ENCODE results near the gene EIPR1.

- TF ChIP-seq EZH2 (IDR thresholded peaks at IDR 0.05; ENCODE audit: borderline replicate concordance, low read length): no peak
- TF ChIP-seq CTCF (conservative IDR thresholded peaks at IDR 0.05 in 1 of 2, IDR thresholded peaks at IDR 0.05 in 1 of 2; ENCODE audit: extremely low read depth in 1 of 2, insufficient read depth in 1 of 2, low read depth in 1 of 2, low read length in 2 of 2): no peak
Measured at GRCh38 chr2:3307236-3307635, 70.4 kb downstream of the EIPR1 start.

Measured in mammary epithelial cell (primary cell).